Esophagus muscularis mucosa (tissue), 3 donors: ENCODE data around the gene DTD1.

Experiments
- POLR2A ChIP-seq: fragments of 450-650 bp; IDR thresholded peaks from one replicate; pipeline ENCODE4 v1.6.1; 2017; ENCODE audit warnings: antibody characterized with exemption, moderate library complexity, mild to moderate bottlenecking, low read depth
- TF ChIP-seq, protein P1 (sequence below), 3 experiments: fragments of 200-600 bp in 2 of 3; fragments of 450-650 bp in 1 of 3; sonication (generic) in 2 of 3; IDR thresholded peaks; one replicate each; pipeline ENCODE4 v1.5.1; 2017 to 2019; ENCODE audit warnings: antibody characterized with exemption in 3 of 3, mild to moderate bottlenecking in 2 of 3, moderate library complexity in 1 of 3

DNA sequence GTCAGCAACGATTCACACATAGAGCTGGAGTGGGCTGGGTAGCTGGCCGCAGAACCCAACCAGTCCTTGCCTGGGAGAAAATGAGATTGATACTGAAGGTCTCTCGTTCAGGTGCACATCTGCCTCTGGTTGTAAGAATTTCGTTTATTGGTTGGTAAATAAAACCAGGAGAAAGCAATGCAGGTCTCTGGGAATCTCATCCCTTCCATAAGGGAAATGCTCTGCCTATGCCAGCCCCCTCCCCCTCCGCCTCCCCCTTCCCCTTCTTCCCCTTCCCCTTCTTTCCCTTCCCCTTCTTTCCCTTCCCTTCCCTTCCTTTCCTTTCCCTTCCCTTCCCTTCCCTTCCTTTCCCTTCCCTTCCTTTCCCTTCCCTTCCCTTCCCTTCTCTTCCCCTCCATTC is 107.3 kb downstream of the DTD1 start:
- TF ChIP-seq POLR2A: no peak
- TF ChIP-seq, protein P1, sequence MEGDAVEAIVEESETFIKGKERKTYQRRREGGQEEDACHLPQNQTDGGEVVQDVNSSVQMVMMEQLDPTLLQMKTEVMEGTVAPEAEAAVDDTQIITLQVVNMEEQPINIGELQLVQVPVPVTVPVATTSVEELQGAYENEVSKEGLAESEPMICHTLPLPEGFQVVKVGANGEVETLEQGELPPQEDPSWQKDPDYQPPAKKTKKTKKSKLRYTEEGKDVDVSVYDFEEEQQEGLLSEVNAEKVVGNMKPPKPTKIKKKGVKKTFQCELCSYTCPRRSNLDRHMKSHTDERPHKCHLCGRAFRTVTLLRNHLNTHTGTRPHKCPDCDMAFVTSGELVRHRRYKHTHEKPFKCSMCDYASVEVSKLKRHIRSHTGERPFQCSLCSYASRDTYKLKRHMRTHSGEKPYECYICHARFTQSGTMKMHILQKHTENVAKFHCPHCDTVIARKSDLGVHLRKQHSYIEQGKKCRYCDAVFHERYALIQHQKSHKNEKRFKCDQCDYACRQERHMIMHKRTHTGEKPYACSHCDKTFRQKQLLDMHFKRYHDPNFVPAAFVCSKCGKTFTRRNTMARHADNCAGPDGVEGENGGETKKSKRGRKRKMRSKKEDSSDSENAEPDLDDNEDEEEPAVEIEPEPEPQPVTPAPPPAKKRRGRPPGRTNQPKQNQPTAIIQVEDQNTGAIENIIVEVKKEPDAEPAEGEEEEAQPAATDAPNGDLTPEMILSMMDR (IDR thresholded peaks at IDR 0.05): no peak
